22Rv1 (cell line): ENCODE results near the gene BRS3.

ENCODE experiments used
- H3K27ac ChIP-seq: fragments of 450-650 bp; 2 replicates; pipeline ENCODE4 v1.5.1; 2017
- CTCF ChIP-seq: fragments of 450-650 bp; IDR thresholded peaks from 2 replicates; pipeline ENCODE4 v1.5.1; 2017; ENCODE audit warnings: mild to moderate bottlenecking
- ZFX ChIP-seq: fragments of 450-650 bp; IDR thresholded peaks from 2 replicates; pipeline ENCODE4 v1.6.1; 2017; ENCODE audit warnings: antibody characterized with exemption, borderline replicate concordance

Gene BRS3

GRCh38 chrX:136468391-136469103, 19.2 kb upstream of the BRS3 start:
- H3K27ac ChIP-seq = no peak overlapping the region
- TF ChIP-seq ZFX (no peak), CTCF (no peak)

DNA sequence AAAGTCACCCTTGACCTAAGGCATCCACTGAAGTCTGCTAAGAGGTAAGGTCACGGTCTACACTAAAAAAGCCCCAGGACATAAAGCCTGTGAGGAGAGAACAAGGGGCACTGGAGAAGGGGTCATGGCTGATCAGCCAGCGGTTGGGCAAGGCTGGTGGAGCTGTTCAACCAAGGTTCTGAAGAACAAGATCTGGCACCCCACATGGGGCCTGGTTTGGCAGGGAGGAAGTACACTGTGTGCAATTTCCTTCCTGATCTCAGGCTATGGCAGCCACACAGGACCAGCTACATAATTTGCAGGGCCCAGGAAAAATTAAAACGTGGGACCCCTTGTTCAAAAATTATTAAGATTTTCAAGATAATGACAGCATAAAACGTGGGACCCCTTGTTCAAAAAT, 14.1 kb upstream of the BRS3 start:
- no peak overlapping the region for H3K27ac ChIP-seq
- no peak for TF ChIP-seq CTCF
- no peak for TF ChIP-seq ZFX

DNA sequence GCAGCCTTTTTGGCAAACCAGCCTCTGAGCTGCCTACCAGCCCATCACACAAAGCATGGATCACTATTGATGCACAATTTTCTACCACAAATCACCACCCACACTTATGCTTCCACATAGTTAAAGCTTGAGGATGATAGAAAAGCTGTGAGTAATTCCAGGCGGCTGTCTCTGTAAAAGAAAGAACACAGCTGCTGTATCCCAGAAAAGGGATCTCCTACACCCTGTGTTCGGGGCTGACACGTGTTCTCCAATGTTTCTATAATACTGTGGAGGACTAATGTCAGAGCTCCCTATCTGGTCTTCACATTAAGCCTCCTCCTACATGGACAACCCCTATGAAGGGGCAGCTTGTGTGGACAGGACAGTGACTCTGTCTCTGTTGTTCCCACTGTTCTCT, 12.5 kb upstream of the BRS3 start:
- no peak for TF ChIP-seq ZFX
- no peak for TF ChIP-seq CTCF
- H3K27ac ChIP-seq = no peak overlapping the region

DNA sequence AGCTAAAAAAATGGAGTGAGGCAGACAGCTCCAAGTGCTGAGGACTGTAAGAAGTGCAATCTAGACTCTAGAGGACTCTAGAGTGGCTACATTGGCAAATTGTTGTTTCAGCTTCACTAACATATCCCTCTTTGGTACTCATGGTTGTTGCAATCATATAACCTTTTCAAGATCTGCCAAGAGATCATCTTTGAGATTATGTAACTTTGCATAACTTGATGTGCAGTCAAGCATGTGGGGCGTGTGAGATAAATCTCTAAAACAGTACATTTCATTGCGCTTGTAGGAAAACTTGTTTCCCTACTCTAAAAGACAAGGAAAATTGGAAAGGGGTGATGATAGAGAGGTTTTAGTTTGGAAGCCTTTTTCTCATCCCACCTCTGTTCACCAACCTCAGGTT, 11.2 kb upstream of the BRS3 start:
- TF ChIP-seq CTCF = no peak
- TF ChIP-seq ZFX = no peak
- H3K27ac ChIP-seq = no peak overlapping the region

DNA sequence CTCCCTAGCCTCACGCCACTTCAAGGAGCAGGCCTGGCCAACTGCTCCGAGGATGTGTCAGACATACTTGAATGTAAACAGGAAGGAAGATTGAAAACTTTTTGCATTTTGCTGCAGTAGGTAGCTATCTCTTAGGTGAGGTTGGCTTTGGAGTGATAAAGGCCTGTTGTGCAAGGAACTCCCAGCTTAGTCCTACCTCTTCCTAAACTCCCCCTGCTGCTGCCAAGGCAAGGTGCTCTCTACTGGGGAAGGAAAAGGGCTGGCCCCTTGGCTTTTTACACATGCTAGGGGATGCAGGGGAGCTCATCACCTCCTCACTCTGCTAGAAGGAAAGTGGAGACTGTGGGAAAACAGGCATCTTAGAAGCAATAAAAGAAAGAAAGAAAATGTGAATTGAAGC, 10.7 kb upstream of the BRS3 start:
- TF ChIP-seq CTCF (no peak), ZFX (no peak)
- no peak overlapping the region for H3K27ac ChIP-seq

- H3K27ac ChIP-seq = no peak overlapping the region
- no peak for TF ChIP-seq CTCF
- TF ChIP-seq ZFX = no peak
These were observed 7.4 kb upstream of the BRS3 start for GRCh38 chrX:136480383-136480782.

GRCh38 chrX:136488706-136489105, 959 bp downstream of the BRS3 start:
- TF ChIP-seq CTCF (no peak), ZFX (no peak)
- H3K27ac ChIP-seq = no peak overlapping the region
